HUES6 (cell line): Measurements from ENCODE around the gene NHLRC4.

Source experiments
- H3K27ac ChIP-seq: 2 replicates; pipeline ENCODE4 v1.7.0; 2013; ENCODE audit warnings: low read depth, mild to moderate bottlenecking, low read length, inconsistent platforms
- H3K27me3 ChIP-seq: 2 replicates; pipeline ENCODE4 v1.6.1; 2013; ENCODE audit warnings: low read length; ENCODE audit not compliant: control insufficient read depth, insufficient read depth
- H3K36me3 ChIP-seq: 2 replicates; pipeline ENCODE4 v1.6.1; 2013; ENCODE audit warnings: low read length; ENCODE audit not compliant: control insufficient read depth, insufficient read depth
- H3K4me1 ChIP-seq: 2 replicates; pipeline ENCODE4 v1.6.1; 2013; ENCODE audit warnings: low read length; ENCODE audit not compliant: control insufficient read depth, insufficient read depth
- H3K4me3 ChIP-seq: 2 replicates; pipeline ENCODE4 v1.5.1; 2013; ENCODE audit warnings: low read depth, low read length
- H3K9ac ChIP-seq: one replicate; pipeline ENCODE4 v1.6.1; 2013; ENCODE audit warnings: mild to moderate bottlenecking, low read length
- H3K9me3 ChIP-seq: 2 replicates; pipeline ENCODE4 v1.6.1; 2013; ENCODE audit warnings: low read depth, low read length; ENCODE audit not compliant: control insufficient read depth, insufficient read depth

Gene NHLRC4

DNA sequence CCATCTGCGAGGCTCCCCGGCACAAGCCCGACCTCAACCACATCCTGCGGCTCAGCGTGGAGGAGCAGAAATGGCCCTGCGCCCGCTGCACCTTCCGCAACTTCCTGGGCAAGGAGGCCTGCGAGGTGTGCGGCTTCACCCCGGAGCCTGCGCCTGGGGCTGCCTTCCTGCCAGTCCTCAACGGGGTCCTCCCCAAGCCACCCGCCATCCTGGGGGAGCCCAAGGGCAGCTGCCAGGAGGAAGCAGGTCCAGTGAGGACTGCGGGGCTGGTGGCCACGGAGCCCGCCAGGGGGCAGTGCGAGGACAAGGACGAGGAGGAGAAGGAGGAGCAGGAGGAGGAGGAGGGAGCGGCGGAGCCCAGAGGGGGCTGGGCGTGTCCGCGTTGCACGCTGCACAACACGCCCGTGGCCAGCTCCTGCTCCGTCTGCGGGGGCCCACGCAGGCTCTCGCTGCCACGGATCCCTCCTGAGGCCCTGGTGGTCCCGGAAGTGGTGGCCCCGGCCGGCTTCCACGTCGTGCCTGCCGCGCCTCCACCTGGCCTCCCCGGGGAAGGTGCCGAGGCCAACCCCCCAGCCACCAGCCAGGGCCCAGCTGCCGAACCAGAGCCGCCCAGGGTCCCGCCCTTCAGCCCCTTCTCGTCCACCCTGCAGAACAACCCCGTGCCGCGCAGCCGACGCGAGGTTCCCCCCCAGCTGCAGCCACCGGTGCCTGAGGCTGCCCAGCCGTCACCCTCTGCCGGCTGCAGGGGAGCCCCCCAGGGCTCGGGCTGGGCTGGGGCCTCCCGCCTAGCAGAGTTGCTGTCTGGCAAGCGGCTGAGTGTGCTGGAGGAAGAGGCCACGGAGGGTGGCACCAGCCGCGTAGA lies 19.7 kb upstream of the NHLRC4 start:
- Histone ChIP-seq H3K4me3 (no peak overlapping the region), H3K9ac (no peak overlapping the region), H3K4me1 (no peaks in the 10 kb centered on the region), H3K27ac (no peak overlapping the region), H3K27me3 (no peaks in the 10 kb centered on the region), H3K9me3 (no peaks in the 10 kb centered on the region), H3K36me3 (peaks cover 27% of the 10 kb centered on the region)

DNA sequence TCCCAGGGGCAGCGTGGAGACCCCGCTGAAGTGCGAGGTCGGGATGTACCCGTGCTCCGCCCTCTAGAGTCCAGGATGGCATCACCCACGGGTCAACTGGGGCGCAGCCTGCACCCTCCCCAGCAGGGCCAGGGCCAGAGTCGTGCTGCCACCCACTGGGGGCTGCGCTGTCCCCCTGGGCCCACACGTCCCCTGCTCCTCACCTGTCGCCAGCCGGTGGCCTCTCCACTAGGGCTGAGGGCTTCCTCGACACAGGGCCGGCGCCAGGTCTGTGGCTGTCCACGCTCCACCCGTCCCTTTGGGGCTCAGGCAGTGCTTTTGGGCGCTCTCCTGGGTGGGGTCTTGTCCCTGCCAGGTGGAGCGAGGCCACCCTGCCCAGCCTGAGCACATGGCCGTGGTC lies 18.2 kb upstream of the NHLRC4 start:
- Histone ChIP-seq H3K4me1 (no peaks in the 10 kb centered on the region), H3K4me3 (no peak overlapping the region), H3K9ac (no peak overlapping the region), H3K27me3 (no peaks in the 10 kb centered on the region), H3K9me3 (no peaks in the 10 kb centered on the region), H3K27ac (no peak overlapping the region), H3K36me3 (peaks cover 36% of the 10 kb centered on the region)

DNA sequence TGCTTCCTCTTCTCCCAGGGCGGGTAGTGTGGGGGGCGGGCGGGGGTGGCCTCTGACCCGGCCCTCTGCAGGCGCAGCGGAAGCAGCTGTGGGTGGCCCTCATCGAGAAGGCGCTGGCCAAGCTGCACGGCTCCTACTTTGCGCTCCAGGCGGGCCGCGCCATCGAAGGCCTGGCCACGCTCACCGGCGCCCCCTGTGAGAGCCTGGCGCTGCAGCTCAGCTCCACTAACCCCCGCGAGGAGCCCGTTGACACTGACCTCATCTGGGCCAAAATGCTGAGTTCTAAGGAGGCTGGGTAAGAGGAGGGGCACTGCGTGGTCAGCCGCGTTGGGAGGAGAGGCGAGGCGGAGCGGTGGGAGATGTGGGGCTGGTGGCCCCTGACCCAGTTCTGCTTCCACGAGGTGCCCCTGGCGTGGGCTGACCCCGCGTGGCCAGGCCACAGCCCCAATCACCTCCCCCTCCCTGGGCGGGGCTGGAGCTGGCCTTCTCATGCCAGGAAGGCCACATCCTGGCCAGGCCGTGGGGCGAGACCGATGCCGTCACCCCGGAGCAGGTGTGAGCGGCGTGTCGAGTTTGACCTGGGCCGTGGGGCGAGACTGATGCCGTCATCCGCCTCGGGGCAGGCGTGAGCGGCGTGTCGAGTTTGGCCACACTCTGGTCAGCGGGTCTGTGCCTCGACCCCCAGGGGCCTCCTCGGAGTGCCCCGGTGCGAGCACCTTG lies 17.1 kb upstream of the NHLRC4 start:
- H3K4me3 ChIP-seq, result no peak overlapping the region
- no peaks in the 10 kb centered on the region for H3K4me1 ChIP-seq
- H3K27ac ChIP-seq, result no peak overlapping the region
- H3K36me3 ChIP-seq, result peaks cover 39% of the 10 kb centered on the region
- no peaks in the 10 kb centered on the region for H3K9me3 ChIP-seq
- no peaks in the 10 kb centered on the region for H3K27me3 ChIP-seq
- no peak overlapping the region for H3K9ac ChIP-seq

DNA sequence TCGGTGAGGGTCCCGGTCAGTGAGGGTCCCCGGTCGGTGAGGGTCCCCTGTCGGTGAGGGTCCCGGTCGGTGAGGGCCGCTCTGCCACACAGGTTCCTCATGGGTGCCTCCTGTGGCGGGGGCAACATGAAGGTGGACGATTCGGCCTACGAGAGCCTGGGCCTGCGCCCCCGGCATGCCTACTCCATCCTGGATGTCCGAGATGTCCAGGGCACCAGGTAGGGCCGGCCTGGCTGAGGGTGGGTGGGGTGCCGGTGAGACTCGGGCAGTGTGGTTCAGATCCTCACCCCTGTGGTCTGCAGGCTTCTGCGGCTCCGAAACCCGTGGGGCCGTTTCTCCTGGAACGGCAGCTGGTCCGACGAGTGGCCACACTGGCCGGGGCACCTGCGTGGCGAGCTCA lies 15.6 kb upstream of the NHLRC4 start:
- H3K4me1 ChIP-seq, result no peaks in the 10 kb centered on the region
- no peaks in the 10 kb centered on the region for H3K27me3 ChIP-seq
- no peak overlapping the region for H3K9ac ChIP-seq
- H3K27ac ChIP-seq, result no peak overlapping the region
- no peaks in the 10 kb centered on the region for H3K9me3 ChIP-seq
- peaks cover 39% of the 10 kb centered on the region for H3K36me3 ChIP-seq
- no peak overlapping the region for H3K4me3 ChIP-seq

DNA sequence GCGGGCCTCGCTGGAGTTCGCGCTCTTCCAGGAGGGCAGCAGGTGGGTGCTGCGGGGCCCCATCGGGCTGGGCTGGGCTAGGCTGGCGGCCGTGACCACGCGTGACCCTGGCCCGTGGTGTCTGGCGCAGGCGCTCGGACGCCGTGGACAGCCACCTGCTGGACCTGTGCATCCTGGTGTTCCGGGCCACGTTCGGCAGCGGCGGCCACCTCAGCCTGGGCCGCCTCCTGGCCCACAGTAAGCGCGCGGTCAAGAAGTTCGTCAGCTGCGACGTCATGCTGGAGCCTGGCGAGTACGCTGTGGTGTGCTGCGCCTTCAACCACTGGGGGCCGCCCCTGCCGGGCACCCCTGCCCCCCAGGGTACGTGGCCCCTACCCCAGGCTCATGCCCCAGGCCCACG lies 14.6 kb upstream of the NHLRC4 start:
- no peaks in the 10 kb centered on the region for H3K4me1 ChIP-seq

DNA sequence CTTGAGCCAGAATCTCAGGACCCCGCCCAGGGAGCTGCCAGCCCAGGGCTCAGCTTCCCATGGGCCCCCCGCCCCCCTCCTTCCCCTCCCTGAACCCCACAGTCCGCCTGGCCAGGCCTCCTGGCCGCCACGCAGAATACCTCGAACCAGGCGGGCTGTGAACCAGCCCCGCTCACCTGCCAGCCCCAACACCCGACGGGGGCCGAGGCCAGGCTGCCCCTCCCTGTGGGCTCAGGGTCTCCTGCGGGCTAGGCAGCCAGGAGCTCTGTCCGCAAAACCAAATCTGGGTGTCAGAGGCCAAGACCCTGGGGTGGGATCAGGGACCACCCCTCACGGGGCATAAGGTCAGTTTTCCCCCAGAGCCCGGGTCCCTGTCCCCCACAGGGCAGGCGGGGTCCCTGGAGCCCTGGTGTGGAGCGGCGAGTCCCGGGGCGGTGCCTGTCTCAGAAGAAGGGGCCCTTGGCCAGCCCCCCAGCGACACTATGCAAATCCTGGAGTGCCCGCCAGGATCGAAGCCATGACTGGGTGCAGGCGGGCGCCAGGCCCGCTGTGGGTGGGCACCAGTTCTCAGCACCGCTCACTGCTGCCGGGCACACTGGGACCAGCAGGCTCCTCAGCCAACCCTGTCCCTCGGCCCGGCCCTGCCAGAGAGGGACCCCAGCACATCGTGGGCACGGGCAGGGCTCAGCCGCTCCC lies 13.1 kb upstream of the NHLRC4 start:
- H3K27ac ChIP-seq, result no peak overlapping the region
- H3K36me3 ChIP-seq, result peaks cover 27% of the 10 kb centered on the region
- H3K4me1 ChIP-seq, result no peaks in the 10 kb centered on the region
- peaks cover 15% of the 10 kb centered on the region for H3K27me3 ChIP-seq
- no peak overlapping the region for H3K9ac ChIP-seq
- no peaks in the 10 kb centered on the region for H3K9me3 ChIP-seq
- no peak overlapping the region for H3K4me3 ChIP-seq

More for the DNA sequence above, 14.6 kb upstream of the NHLRC4 start:
- no peaks in the 10 kb centered on the region for H3K27me3 ChIP-seq
- H3K36me3 ChIP-seq, result peaks cover 39% of the 10 kb centered on the region
- H3K4me3 ChIP-seq, result no peak overlapping the region
- no peak overlapping the region for H3K27ac ChIP-seq
- no peaks in the 10 kb centered on the region for H3K9me3 ChIP-seq
- H3K9ac ChIP-seq, result no peak overlapping the region

DNA sequence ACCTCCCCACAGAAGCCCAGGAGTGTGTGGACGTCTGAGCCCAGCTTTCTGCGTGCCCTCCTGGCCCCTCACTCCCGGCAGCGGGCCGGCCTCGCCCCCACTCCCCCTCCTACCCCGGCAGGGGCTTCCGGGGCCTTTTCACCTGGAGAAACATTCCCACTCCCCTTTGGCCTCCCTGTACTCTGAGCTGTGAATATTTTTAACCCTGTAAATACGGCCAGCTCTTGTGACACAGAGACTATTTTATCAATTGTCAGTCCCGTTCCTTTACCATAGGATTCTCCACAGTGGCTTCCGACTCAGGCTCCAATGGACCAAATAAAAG lies 12.5 kb upstream of the NHLRC4 start:
- Histone ChIP-seq H3K4me3 (no peak overlapping the region), H3K27me3 (peaks cover 20% of the 10 kb centered on the region), H3K36me3 (peaks cover 26% of the 10 kb centered on the region), H3K4me1 (peaks cover under 1% of the 10 kb centered on the region; the same call in 1 of the 2 replicates), H3K9ac (no peak overlapping the region), H3K9me3 (no peaks in the 10 kb centered on the region), H3K27ac (no peak overlapping the region)

DNA sequence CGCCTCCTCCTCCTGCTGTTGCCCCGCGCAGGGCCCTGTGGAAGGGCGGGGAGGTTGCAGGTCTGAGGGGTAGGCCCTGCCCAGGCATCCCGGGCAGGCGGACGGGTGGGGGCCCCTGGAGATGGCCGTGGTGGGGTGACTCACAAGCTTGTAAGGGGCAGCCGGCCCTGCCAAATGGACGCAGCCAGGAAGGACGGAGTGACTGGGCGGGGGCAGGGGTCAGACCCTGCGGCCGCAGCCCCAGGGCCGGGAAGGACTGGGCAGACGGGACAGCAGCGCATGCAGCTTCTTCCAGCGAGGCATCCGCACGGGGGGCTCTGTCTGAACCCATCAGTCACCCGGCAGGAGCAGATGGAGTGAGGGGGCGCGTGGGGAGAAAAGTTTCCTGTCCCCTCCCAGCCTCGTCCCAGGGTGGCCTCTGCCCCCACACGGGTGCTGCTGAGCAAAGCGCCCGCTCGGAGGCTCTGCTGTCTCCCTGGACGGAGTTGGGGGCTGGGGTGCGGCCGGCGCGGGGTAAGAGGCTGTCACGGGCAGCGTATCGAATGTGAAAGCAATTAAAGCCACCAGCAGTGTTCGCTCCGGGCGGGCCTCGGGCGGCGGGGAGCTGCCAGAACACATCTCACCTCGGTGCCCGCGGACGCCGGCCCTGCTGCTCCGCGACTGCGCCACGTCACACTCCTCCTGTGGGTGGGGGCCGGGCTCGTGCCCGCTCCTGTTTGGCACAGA lies 12.0 kb upstream of the NHLRC4 start:
- Histone ChIP-seq H3K9me3 (no peaks in the 10 kb centered on the region), H3K4me1 (peaks cover 5% of the 10 kb centered on the region; the same call in 1 of the 2 replicates), H3K4me3 (no peak overlapping the region), H3K27ac (no peak overlapping the region), H3K36me3 (peaks cover 24% of the 10 kb centered on the region), H3K9ac (no peak overlapping the region), H3K27me3 (peaks cover 25% of the 10 kb centered on the region)

DNA sequence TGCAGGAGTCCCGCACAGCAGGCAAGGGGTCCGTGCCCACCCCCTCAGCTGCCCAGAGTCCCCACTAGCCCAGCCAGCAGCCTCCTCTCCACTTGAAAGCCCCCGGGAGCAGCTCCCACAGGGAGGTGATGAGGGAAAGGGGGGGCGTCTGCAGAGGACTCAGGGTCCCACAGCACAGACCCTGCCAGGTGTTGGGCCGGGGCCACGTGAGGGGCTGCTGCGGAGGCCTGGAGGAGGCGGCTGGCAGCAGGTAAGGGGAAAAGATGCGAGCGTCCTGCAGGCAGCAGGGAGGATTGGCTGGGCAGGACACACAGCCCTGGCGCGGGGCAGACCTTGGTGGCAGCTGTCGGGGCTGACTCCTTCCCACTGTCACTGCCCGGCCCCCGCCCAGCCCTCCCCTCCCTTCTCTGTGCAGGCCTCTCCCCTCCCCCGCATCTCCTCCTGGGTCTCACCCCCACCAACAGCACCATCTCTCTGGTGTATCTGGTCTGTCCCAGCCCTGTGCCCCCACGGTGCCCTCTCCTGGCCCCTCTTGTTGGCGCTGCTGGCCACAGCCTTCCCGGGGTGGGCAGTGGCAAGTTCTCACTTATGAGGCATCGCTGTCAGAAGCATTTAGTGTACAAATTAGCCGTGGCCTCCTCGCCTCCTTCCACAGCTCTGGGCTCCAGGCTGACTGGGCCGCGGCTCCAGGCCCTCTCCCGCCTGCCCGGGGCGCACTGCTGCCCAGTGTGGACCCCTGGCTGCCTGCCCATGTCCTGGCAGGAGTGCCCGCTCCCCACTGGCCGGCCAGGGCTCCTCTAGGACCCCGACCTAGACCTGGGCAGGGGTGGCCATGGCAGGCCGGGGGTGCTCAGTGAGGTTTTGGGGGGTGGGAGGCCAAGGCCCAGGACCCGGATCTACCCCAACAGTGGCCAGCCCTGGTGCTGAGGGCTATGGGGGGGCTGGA lies 11.0 kb upstream of the NHLRC4 start:
- H3K4me1 ChIP-seq, result peaks cover 5% of the 10 kb centered on the region; the same call in 1 of the 2 replicates
- peaks cover 32% of the 10 kb centered on the region for H3K27me3 ChIP-seq
- no peak overlapping the region for H3K9ac ChIP-seq
- H3K27ac ChIP-seq, result no peak overlapping the region
- H3K36me3 ChIP-seq, result peaks cover 22% of the 10 kb centered on the region
- no peak overlapping the region for H3K4me3 ChIP-seq
- no peaks in the 10 kb centered on the region for H3K9me3 ChIP-seq
